Heart left ventricle (tissue), 13 donors: Measurements from ENCODE around the gene PDGFRB.

Experiments used
- POLR2A ChIP-seq, 2 donors: fragments of 450-650 bp; IDR thresholded peaks; one replicate each; pipeline ENCODE4 v1.6.1; 2017; ENCODE audit warnings: antibody characterized with exemption in 2 of 2, mild to moderate bottlenecking in 2 of 2, moderate library complexity in 2 of 2
- TF ChIP-seq, protein P1 (sequence below), 12 donors: fragments of 200-600 bp; sonication (generic) in 4 of 12; IDR thresholded peaks; one replicate each; pipeline versions ENCODE4 v1.5.0 to v1.8.0; 2018 to 2022; ENCODE audit warnings: antibody characterized with exemption in 12 of 12, mild to moderate bottlenecking in 5 of 12
- donor health status: ischemic (EF 13 %, LVEDD 7.1; RV severe dilation, severe dysfunction).
- donor health status: DM: no; HTN: yes; CAD: no.
- donor health status: DM: no; HTN: no; CAD: no.
- donor health status: ischemic (EF 25% LVEDD 6.9; RV normal size, moderate dysfunction).
- donor health status: ischemic (EF 25% LVEDD 5.7; RV mildly dilated, moderate dysfunction).
- donor health status: ischemic (EF 35%, LVEDD 5.7; RV mildly dilated, moderate dysfunction).
- donor health status: nonischemic (EF 11% LVEDD 7.7; RV severe dilation, severe dysfunction).
- donor health status: DM: yes; HTN: yes; CAD: no.
- donor health status: PGD.
- donor health status: ischemic (EF 29% LVEDD 5.4; RV normal size, mild dysfunction).
- donor health status: nonischemic (EF 23%, LVEDD 6.1; RV moderate dilation, normal function).

- TF ChIP-seq, protein P1, sequence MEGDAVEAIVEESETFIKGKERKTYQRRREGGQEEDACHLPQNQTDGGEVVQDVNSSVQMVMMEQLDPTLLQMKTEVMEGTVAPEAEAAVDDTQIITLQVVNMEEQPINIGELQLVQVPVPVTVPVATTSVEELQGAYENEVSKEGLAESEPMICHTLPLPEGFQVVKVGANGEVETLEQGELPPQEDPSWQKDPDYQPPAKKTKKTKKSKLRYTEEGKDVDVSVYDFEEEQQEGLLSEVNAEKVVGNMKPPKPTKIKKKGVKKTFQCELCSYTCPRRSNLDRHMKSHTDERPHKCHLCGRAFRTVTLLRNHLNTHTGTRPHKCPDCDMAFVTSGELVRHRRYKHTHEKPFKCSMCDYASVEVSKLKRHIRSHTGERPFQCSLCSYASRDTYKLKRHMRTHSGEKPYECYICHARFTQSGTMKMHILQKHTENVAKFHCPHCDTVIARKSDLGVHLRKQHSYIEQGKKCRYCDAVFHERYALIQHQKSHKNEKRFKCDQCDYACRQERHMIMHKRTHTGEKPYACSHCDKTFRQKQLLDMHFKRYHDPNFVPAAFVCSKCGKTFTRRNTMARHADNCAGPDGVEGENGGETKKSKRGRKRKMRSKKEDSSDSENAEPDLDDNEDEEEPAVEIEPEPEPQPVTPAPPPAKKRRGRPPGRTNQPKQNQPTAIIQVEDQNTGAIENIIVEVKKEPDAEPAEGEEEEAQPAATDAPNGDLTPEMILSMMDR (IDR thresholded peaks at IDR 0.05): no peak
- TF ChIP-seq POLR2A (IDR thresholded peaks at IDR 0.05): no peak
These were observed 42.4 kb downstream of the PDGFRB start for GRCh38 chr5:150113047-150113744.
